NT2/D1 (cell line): ENCODE measurements around the gene CD63.

Experiments used
- DNase-seq: peaks from one replicate; pipeline ENCODE4 v3.0.0-alpha.2; 2011; ENCODE audit warnings: low read depth, low spot score
- H3K27me3 ChIP-seq: 2 replicates; pipeline ENCODE4 v1.6.0; 2011; ENCODE audit warnings: mild to moderate bottlenecking; ENCODE audit not compliant: insufficient read length, insufficient read depth
- H3K36me3 ChIP-seq: 2 replicates; pipeline ENCODE4 v1.6.1; 2011; ENCODE audit warnings: mild to moderate bottlenecking, low read length, mixed read lengths; ENCODE audit not compliant: insufficient read depth, insufficient read length
- H3K4me1 ChIP-seq: 2 replicates; pipeline ENCODE4 v1.5.1; 2011; ENCODE audit not compliant: insufficient read depth, insufficient read length
- H3K4me3 ChIP-seq: 2 replicates; pipeline ENCODE4 v1.5.1; 2011; ENCODE audit warnings: low read depth; ENCODE audit not compliant: insufficient read length
- H3K9ac ChIP-seq: 2 replicates; pipeline ENCODE4 v1.6.0; 2011; ENCODE audit warnings: low read depth; ENCODE audit not compliant: insufficient read length
- H3K9me3 ChIP-seq: 2 replicates; pipeline ENCODE4 v1.5.1; 2011; ENCODE audit warnings: mild to moderate bottlenecking, low read length; ENCODE audit not compliant: insufficient read depth
- SUZ12 ChIP-seq: IDR thresholded peaks from 2 replicates; pipeline ENCODE4 v1.6.1; 2011; ENCODE audit not compliant: insufficient read length, insufficient read depth; ENCODE audit errors: extremely low read depth
- YY1 ChIP-seq: IDR thresholded peaks from 2 replicates; pipeline ENCODE4 v1.6.1; 2011; ENCODE audit not compliant: insufficient read length, insufficient read depth
- ZNF274 ChIP-seq: IDR thresholded peaks from 2 replicates; pipeline ENCODE4 v1.6.1; 2011; ENCODE audit warnings: mild to moderate bottlenecking, low read depth, low read length

The CD63 gene

DNA sequence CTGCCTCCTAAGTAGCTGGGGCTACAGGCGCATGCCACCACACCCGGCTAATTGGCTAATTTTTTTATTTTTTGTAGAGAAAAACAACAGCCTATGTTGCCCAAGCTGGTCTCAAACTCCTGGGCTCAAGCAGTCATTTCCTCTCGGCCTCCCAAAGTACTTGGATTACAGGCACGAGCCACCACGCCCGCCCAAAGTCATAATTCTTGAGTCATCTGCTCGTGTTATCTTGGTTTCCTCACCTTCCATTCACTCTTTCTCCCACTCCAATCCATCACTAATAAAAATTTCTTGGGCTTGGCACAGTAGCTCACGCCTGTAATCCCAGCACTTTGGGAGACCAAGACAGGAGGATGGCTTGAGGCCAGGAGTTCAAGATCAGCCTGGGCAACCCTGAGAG, 53.1 kb downstream of the CD63 start:
- no peaks in the 10 kb centered on the region for H3K9me3 ChIP-seq
- H3K27me3 ChIP-seq = no peaks in the 10 kb centered on the region
- no peak for TF ChIP-seq YY1
- no peak for TF ChIP-seq SUZ12
- no peak for TF ChIP-seq ZNF274
- H3K9ac ChIP-seq = no peak overlapping the region
- no peak for DNase-seq
- no peaks in the 10 kb centered on the region for H3K4me1 ChIP-seq
- H3K36me3 ChIP-seq = no peaks in the 10 kb centered on the region
- no peak overlapping the region for H3K4me3 ChIP-seq
